SH-SY5Y (cell line): ENCODE data around the gene COG1.

Experiments used
- GATA2 ChIP-seq: IDR thresholded peaks from 2 replicates; pipeline ENCODE4 v1.6.1; 2011; ENCODE audit warnings: mild to moderate bottlenecking, low read depth, low read length
- GATA3 ChIP-seq: IDR thresholded peaks from 2 replicates; pipeline ENCODE4 v1.6.1; 2011; ENCODE audit warnings: low read depth, mild to moderate bottlenecking, low read length, moderate library complexity

DNA sequence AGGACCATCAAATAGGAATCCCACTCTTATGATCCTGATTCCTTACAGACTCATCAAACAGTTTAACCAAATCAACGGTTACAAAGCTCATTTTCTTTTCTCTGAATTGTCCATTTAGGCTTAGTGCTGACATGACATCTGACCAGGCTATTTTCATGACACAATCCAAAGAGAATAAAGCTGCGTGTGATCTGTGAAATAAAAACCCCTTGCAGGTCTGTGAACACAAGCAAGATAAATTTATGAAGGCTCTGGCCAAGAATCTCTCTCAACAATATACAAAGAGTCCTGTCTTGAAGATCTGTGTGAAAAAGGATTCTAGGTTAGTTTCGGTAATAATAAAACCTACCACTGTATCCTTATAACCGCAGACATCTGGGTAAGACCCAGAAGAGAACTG is 22.0 kb downstream of the COG1 start:
- no peak for TF ChIP-seq GATA2
- no peak for TF ChIP-seq GATA3
